ENCODE data around the gene C10orf67.

C10orf67 gene

DNA sequence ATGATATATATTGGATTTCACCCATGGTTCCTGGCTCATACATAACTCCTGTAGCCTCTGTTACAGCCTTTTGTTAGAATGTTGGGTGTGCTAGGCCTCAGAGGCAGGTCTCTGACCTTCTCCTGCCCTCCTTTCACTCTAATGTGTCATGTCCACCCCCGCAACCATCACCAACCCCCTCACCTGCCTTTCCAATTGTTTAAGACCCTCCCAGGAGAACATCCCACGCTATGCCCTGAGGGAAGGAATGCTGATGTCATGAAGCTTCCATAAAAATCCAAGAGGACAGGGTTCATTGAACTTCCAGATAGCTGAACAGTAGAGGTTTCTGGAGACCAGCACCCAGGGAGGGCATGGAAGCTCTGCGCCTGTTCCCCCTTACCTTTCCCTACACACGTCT, 30.8 kb upstream of the C10orf67 start:
- H3K36me3 ChIP-seq (ENCODE audit: insufficient read depth, low read length): no peaks in the 10 kb centered on the region
- H3K27me3 ChIP-seq (ENCODE audit: insufficient read depth, low read length, poor library complexity): no peaks in the 10 kb centered on the region
- H3K4me3 ChIP-seq (ENCODE audit: low read depth in 1 of 2, low read length in 2 of 2): no peak overlapping the region
- H3K4me2 ChIP-seq (ENCODE audit: insufficient read depth, low read length): no peak overlapping the region
- TF ChIP-seq, protein P1, sequence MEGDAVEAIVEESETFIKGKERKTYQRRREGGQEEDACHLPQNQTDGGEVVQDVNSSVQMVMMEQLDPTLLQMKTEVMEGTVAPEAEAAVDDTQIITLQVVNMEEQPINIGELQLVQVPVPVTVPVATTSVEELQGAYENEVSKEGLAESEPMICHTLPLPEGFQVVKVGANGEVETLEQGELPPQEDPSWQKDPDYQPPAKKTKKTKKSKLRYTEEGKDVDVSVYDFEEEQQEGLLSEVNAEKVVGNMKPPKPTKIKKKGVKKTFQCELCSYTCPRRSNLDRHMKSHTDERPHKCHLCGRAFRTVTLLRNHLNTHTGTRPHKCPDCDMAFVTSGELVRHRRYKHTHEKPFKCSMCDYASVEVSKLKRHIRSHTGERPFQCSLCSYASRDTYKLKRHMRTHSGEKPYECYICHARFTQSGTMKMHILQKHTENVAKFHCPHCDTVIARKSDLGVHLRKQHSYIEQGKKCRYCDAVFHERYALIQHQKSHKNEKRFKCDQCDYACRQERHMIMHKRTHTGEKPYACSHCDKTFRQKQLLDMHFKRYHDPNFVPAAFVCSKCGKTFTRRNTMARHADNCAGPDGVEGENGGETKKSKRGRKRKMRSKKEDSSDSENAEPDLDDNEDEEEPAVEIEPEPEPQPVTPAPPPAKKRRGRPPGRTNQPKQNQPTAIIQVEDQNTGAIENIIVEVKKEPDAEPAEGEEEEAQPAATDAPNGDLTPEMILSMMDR (IDR thresholded peaks at IDR 0.05; ENCODE audit: borderline replicate concordance, extremely low read depth, low read length, poor library complexity, severe bottlenecking): no peak
- no peak for TF ChIP-seq EZH2 (IDR thresholded peaks at IDR 0.05; ENCODE audit: borderline replicate concordance, low read depth, low read length, severe bottlenecking)
- no peak overlapping the region for H3K27ac ChIP-seq (ENCODE audit: low read length)
- H4K20me1 ChIP-seq (ENCODE audit: insufficient read depth, low read length): no peaks in the 10 kb centered on the region
- no peak for ATAC-seq (ENCODE audit: insufficient read depth, low read depth)
- H3K9ac ChIP-seq (ENCODE audit: low read depth, low read length): no peak overlapping the region
- H3K9me3 ChIP-seq (ENCODE audit: insufficient read depth, low read length, severe bottlenecking): peaks cover 3% of the 10 kb centered on the region
- H3K4me1 ChIP-seq (ENCODE audit: insufficient read depth, low read length): peaks cover 16% of the 10 kb centered on the region
- no peak for DNase-seq
- no peaks in the 10 kb centered on the region for H3K79me2 ChIP-seq (ENCODE audit: insufficient read depth, low read length)
- H2AFZ ChIP-seq (ENCODE audit: low read depth, low read length): no peak overlapping the region

DNA sequence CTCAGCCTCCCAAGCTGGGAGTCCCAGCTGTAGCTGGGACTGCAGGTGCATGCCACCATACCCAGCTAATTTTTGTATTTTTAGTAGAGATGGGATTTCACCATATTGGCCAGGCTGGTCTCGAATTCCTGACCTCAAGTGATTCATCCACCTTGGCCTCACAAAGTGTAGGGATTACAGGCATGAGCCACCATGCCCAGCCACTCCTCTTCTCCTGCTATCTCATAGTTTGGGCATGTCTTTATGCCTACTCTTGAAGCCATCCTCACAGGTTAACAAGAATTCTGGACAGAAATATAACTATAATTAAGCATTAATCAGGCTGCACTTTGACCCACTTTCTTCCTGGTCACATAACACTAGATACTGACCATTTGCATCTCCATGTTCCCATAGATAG, 28.6 kb upstream of the C10orf67 start:
- Histone ChIP-seq H3K4me3 (ENCODE audit: low read depth in 1 of 2, low read length in 2 of 2) (no peak overlapping the region), H2AFZ (ENCODE audit: low read depth, low read length) (no peak overlapping the region), H3K9me3 (ENCODE audit: insufficient read depth, low read length, severe bottlenecking) (peaks cover 3% of the 10 kb centered on the region), H3K4me1 (ENCODE audit: insufficient read depth, low read length) (peaks cover 37% of the 10 kb centered on the region), H3K79me2 (ENCODE audit: insufficient read depth, low read length) (no peaks in the 10 kb centered on the region), H3K4me2 (ENCODE audit: insufficient read depth, low read length) (no peak overlapping the region), H4K20me1 (ENCODE audit: insufficient read depth, low read length) (no peaks in the 10 kb centered on the region), H3K27me3 (ENCODE audit: insufficient read depth, low read length, poor library complexity) (no peaks in the 10 kb centered on the region), H3K27ac (ENCODE audit: low read length) (no peak overlapping the region), H3K36me3 (ENCODE audit: insufficient read depth, low read length) (no peaks in the 10 kb centered on the region), H3K9ac (ENCODE audit: low read depth, low read length) (no peak overlapping the region)
- ATAC-seq (ENCODE audit: insufficient read depth, low read depth): no peak
- no peak for DNase-seq
- TF ChIP-seq, protein P1 (IDR thresholded peaks at IDR 0.05; ENCODE audit: borderline replicate concordance, extremely low read depth, low read length, poor library complexity, severe bottlenecking): no peak
- no peak for TF ChIP-seq EZH2 (IDR thresholded peaks at IDR 0.05; ENCODE audit: borderline replicate concordance, low read depth, low read length, severe bottlenecking)

DNA sequence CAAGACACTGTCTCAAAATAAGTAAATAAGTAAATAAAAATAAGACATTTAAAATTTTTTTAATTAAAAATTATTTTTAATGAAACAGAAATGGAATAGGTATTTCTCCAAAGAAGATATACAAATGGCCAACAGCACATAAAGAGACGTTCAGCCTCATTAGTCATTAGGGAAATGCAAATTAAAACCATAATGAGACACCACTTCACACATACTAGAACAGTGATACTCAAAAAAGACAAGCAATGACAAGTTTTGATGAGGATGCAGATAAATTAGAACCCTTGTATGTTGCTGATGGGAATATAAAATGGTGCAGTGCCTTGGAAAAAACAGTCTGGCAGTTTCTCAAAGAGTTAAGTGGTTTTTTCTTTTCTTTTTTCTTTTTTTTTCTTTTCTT, 26.5 kb upstream of the C10orf67 start:
- ATAC-seq (ENCODE audit: insufficient read depth, low read depth) (no peak), DNase-seq (no peak)
- Histone ChIP-seq H3K79me2 (ENCODE audit: insufficient read depth, low read length) (no peaks in the 10 kb centered on the region), H3K27ac (ENCODE audit: low read length) (no peak overlapping the region), H3K9ac (ENCODE audit: low read depth, low read length) (no peak overlapping the region), H3K4me2 (ENCODE audit: insufficient read depth, low read length) (no peak overlapping the region), H3K9me3 (ENCODE audit: insufficient read depth, low read length, severe bottlenecking) (peaks cover 3% of the 10 kb centered on the region), H3K4me1 (ENCODE audit: insufficient read depth, low read length) (peaks cover 50% of the 10 kb centered on the region), H3K27me3 (ENCODE audit: insufficient read depth, low read length, poor library complexity) (no peaks in the 10 kb centered on the region), H3K4me3 (ENCODE audit: low read depth in 1 of 2, low read length in 2 of 2) (no peak overlapping the region), H4K20me1 (ENCODE audit: insufficient read depth, low read length) (no peaks in the 10 kb centered on the region), H3K36me3 (ENCODE audit: insufficient read depth, low read length) (no peaks in the 10 kb centered on the region), H2AFZ (ENCODE audit: low read depth, low read length) (no peak overlapping the region)
- TF ChIP-seq, protein P1 (IDR thresholded peaks at IDR 0.05; ENCODE audit: borderline replicate concordance, extremely low read depth, low read length, poor library complexity, severe bottlenecking): no peak
- TF ChIP-seq EZH2 (IDR thresholded peaks at IDR 0.05; ENCODE audit: borderline replicate concordance, low read depth, low read length, severe bottlenecking): no peak

DNA sequence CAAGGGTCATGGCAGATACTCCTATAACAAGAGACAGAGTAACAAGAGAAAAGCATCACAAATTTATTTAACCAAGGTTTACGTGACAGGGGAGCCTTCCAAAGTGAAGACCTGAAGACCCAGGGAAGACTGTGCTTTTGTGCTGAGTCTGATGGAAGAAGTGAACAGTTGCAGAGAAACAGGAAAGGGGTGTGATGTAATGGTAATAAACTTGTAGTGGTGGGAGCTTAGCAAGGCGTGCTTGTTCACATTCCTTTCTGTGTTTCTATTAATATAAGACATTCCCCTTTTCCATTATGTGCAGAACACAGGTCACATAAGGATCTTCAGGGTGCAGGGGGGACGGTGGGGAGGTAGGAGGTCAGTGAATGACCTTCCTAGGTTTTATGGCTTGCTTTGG, 25.5 kb upstream of the C10orf67 start:
- no peak for TF ChIP-seq EZH2 (IDR thresholded peaks at IDR 0.05; ENCODE audit: borderline replicate concordance, low read depth, low read length, severe bottlenecking)
- TF ChIP-seq, protein P1 (IDR thresholded peaks at IDR 0.05; ENCODE audit: borderline replicate concordance, extremely low read depth, low read length, poor library complexity, severe bottlenecking): no peak
- H3K79me2 ChIP-seq (ENCODE audit: insufficient read depth, low read length): no peaks in the 10 kb centered on the region
- no peak overlapping the region for H3K9ac ChIP-seq (ENCODE audit: low read depth, low read length)
- H3K36me3 ChIP-seq (ENCODE audit: insufficient read depth, low read length): no peaks in the 10 kb centered on the region
- no peaks in the 10 kb centered on the region for H3K27me3 ChIP-seq (ENCODE audit: insufficient read depth, low read length, poor library complexity)
- no peak overlapping the region for H2AFZ ChIP-seq (ENCODE audit: low read depth, low read length)
- no peak overlapping the region for H3K27ac ChIP-seq (ENCODE audit: low read length)
- DNase-seq (no peak), ATAC-seq (ENCODE audit: insufficient read depth, low read depth) (no peak)
- H3K9me3 ChIP-seq (ENCODE audit: insufficient read depth, low read length, severe bottlenecking): peaks cover 3% of the 10 kb centered on the region
- no peak overlapping the region for H3K4me3 ChIP-seq (ENCODE audit: low read depth in 1 of 2, low read length in 2 of 2)
- no peak overlapping the region for H3K4me2 ChIP-seq (ENCODE audit: insufficient read depth, low read length)
- no peaks in the 10 kb centered on the region for H4K20me1 ChIP-seq (ENCODE audit: insufficient read depth, low read length)
- peaks cover 50% of the 10 kb centered on the region for H3K4me1 ChIP-seq (ENCODE audit: insufficient read depth, low read length)
